Vagina (tissue), 2 donors: ENCODE results near the gene FKBP10. TPM values are rescaled to one million over a fixed set of nuclear protein-coding genes. Genes with fewer than 3 reads are reported as not detected.
"Not testable (repeated sequence)": the region's sequence is repeated elsewhere in the genome, so short reads cannot be mapped to it uniquely, and the experiment has no call there.

Experiments
- DNase-seq, 2 donors: peaks; one replicate each; pipeline ENCODE4 v3.0.0-alpha.2; 2017; ENCODE audit errors: extremely low spot score in 2 of 2
- H3K27ac ChIP-seq: fragments of 200-600 bp; sonication (generic); one replicate; pipeline ENCODE4 v1.5.1; 2019
- H3K27me3 ChIP-seq: fragments of 200-600 bp; sonication (generic); one replicate; pipeline ENCODE4 v1.5.1; 2019
- H3K36me3 ChIP-seq, 2 donors: fragments of 200-600 bp; sonication (generic); one replicate each; pipeline ENCODE4 v1.5.1; 2017 to 2019
- H3K4me1 ChIP-seq: fragments of 200-600 bp; sonication (generic); one replicate; pipeline ENCODE4 v1.5.1; 2019
- H3K4me3 ChIP-seq, 2 donors: fragments of 200-600 bp; sonication (generic); 1 replicate in 1 of 2; 2 replicates in 1 of 2; pipeline ENCODE4 v1.5.1; 2016 to 2019
- H3K9me3 ChIP-seq: fragments of 200-600 bp; sonication (generic); one replicate; pipeline ENCODE4 v1.5.1; 2019
- CTCF ChIP-seq, 3 experiments: fragments of 450-650 bp in 2 of 3; fragments of 200-600 bp in 1 of 3; sonication (generic) in 1 of 3; IDR thresholded peaks; one replicate each; pipeline ENCODE4 v1.5.1; 2017 to 2019; ENCODE audit warnings: antibody characterized with exemption in 3 of 3, mild to moderate bottlenecking in 2 of 3, moderate library complexity in 2 of 3
- POLR2A ChIP-seq, 2 donors: fragments of 450-650 bp; IDR thresholded peaks; one replicate each; pipeline ENCODE4 v1.6.1; 2017; ENCODE audit warnings: antibody characterized with exemption in 2 of 2, mild to moderate bottlenecking in 2 of 2, moderate library complexity in 2 of 2
- POLR2AphosphoS5 ChIP-seq, 2 donors: sonication (generic); formaldehyde crosslinking; IDR thresholded peaks; one replicate each; pipeline ENCODE4 v1.9.0; 2017; ENCODE audit warnings: antibody characterized with exemption in 2 of 2, mild to moderate bottlenecking in 2 of 2, low read depth in 1 of 2; ENCODE audit not compliant: insufficient read depth in 1 of 2
- intact Hi-C: fragments of 100-400 bp; cut with DNase I; formaldehyde crosslinking; loops from one replicate; pipeline ENCODE4 v1.15.1; 2023
- total RNA-seq: library from RNA; depleted of rRNA; stranded (reverse); fragments of >200 nt; gene quantifications from one replicate; pipeline ENCODE4 v1.2.3, GENCODE V29; 2016

Gene FKBP10
- total RNA-seq, 1 donor from 2014 or later, result 53.5 TPM

DNA sequence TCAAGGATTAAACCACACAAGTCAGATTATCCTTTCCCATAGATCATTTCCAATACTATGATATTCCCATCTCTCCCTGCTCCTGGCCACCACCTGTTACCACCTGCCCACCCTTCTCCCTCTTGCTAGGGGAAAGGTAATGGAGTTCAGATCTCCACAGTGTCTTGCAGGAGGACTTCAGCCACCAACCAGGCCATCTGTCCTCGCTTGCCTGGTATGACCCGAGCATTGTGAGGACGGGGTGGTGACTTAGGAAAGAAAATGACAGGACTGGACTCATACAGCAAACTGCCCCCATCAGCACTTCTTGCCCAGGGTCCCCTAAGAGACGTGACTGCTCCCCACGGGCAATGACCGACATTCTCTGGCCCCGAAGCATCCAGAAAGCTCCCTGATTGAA lies 10.8 kb downstream of the FKBP10 start:
- intact Hi-C loops, result no loop called here
- H3K27me3 ChIP-seq, result no peaks in the 10 kb centered on the region
- no peaks in the 10 kb centered on the region for H3K4me1 ChIP-seq
- peaks cover 0 to 24% of the 10 kb centered on the region in 2 donors for H3K36me3 ChIP-seq
- DNase-seq, result no peak
- TF ChIP-seq POLR2AphosphoS5 (IDR thresholded peaks at IDR 0.05; ENCODE audit: insufficient read depth in 1 of 2, low read depth in 1 of 2), result no peak
- TF ChIP-seq POLR2A (IDR thresholded peaks at IDR 0.05), result no peak
- TF ChIP-seq CTCF (IDR thresholded peaks at IDR 0.05), result no peak
- H3K9me3 ChIP-seq, result no peaks in the 10 kb centered on the region
- H3K27ac ChIP-seq, result no peak overlapping the region
- H3K4me3 ChIP-seq, result no peak overlapping the region

GRCh38 chr17:41824086-41824485 lies 11.3 kb downstream of the FKBP10 start:
- intact Hi-C loops, result no loop called here
- H3K36me3 ChIP-seq, result peaks cover 0 to 29% of the 10 kb centered on the region in 2 donors
- no peak for DNase-seq
- H3K4me3 ChIP-seq, result no peak overlapping the region
- H3K27me3 ChIP-seq, result no peaks in the 10 kb centered on the region
- H3K9me3 ChIP-seq, result no peaks in the 10 kb centered on the region
- no peaks in the 10 kb centered on the region for H3K4me1 ChIP-seq
- TF ChIP-seq POLR2A (IDR thresholded peaks at IDR 0.05) (no peak), POLR2AphosphoS5 (IDR thresholded peaks at IDR 0.05; ENCODE audit: insufficient read depth in 1 of 2, low read depth in 1 of 2) (no peak), CTCF (IDR thresholded peaks at IDR 0.05) (no peak)
- H3K27ac ChIP-seq, result no peak overlapping the region

DNA sequence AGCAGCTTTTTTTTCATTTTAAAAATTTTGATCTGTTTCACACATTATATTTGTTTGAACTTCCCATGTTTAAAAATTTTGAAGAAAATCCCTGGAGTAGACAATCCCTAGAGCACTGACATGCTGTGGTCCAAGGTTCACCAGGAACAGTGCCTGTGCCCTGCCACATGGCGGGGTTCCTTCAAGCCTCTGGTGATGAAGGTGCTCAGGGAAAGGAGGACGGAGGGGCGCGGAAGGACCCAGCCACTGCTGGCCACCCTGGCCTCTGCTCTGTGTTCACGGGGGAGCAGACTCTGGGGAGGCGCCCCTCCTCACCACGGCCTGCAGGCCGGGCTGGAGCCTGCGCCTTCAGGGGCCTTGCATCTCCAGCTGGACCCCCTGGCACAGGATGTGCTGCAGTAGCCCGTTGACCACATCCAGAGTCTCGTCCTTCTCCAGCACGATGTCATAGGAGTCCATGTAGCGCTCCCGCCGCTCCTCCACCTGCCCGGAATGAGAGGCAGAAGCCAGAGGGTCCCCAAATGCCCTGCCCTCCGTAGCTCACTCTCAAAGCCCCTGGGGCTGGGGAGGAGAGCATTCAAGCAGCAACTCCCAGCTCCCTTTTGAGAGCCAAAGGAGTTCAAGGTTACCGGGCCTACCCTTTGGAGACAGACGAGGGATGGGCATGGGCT lies 12.5 kb downstream of the FKBP10 start:
- H3K36me3 ChIP-seq, result peaks cover 0 to 37% of the 10 kb centered on the region in 2 donors
- intact Hi-C loops, result no loop called here

DNA sequence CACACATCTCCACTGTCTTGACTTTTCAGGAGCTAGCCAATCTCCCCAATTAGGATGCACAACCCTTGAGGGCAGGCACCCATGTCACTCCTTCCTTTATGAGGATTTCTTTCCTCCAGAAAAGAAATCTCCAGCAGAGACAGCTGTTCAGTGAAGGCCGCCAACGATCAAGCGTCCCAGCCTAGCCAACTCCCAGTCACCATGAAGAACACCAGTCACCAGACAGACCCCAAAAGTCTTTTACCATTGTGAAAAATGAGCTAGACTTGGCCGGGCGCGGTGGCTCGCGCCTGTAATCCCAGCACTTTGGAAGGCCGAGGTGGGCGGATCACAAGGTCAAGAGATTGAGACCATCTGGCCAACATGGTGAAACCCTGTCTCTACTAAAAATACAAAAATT lies 17.2 kb downstream of the FKBP10 start:
- H3K27ac ChIP-seq, DNase-seq, H3K9me3 ChIP-seq, intact Hi-C loops, H3K27me3 ChIP-seq, H3K4me1 ChIP-seq, H3K4me3 ChIP-seq: not testable (repeated sequence)
- H3K36me3 ChIP-seq, result peaks cover 0 to 53% of the 10 kb centered on the region in 2 donors

More for the DNA sequence above, 12.5 kb downstream of the FKBP10 start:
- H3K4me1 ChIP-seq, result no peaks in the 10 kb centered on the region
- no peaks in the 10 kb centered on the region for H3K9me3 ChIP-seq
- no peak overlapping the region for H3K4me3 ChIP-seq
- H3K27ac ChIP-seq, result no peak overlapping the region
- DNase-seq, result no peak
- no peaks in the 10 kb centered on the region for H3K27me3 ChIP-seq
- no peak for TF ChIP-seq POLR2AphosphoS5 (IDR thresholded peaks at IDR 0.05; ENCODE audit: insufficient read depth in 1 of 2, low read depth in 1 of 2)
- no peak for TF ChIP-seq CTCF (IDR thresholded peaks at IDR 0.05)
- no peak for TF ChIP-seq POLR2A (IDR thresholded peaks at IDR 0.05)

DNA sequence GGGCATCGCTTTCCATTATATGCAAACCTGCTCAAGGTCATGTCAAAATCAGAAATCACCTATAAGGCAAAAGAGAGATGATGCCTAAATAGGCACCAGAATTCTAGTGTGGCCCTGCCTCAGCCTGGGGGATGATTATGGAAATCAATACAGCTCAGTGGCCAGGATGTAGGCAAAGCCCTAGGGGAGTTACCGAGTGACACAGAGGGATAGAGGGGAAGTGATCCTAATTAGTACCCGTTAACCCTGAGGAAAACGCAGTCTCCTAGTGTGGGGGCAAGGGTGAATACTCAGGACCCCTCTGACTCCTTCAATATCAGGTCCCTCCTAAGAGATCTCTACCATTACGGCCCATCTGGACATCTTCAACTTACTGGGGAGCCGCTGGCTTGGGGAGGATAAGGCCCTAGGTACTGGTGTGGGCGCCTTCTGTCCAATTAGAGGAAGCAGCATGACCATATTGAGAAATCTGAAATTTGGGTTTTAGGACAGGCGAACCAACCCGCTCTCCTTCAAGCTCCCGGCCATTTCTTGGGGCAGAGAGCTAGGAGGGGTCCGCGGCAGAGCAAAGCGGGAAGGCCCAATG lies 22.5 kb downstream of the FKBP10 start:
- Histone ChIP-seq H3K27ac (peak overlapping the region; percentile 74), H3K27me3 (no peaks in the 10 kb centered on the region), H3K4me3 (peak overlapping the region; percentile 73 to 99), H3K4me1 (peaks cover 20% of the 10 kb centered on the region), H3K9me3 (no peaks in the 10 kb centered on the region), H3K36me3 (peaks cover 0 to 16% of the 10 kb centered on the region in 2 donors)
- DNase-seq, result no peak
- intact Hi-C loops, result no loop called here
- no peak for TF ChIP-seq POLR2A (IDR thresholded peaks at IDR 0.05)
